ENCODE measurements around the gene IRS1.

- no peak for TF ChIP-seq FOXM1 (IDR thresholded peaks at IDR 0.05; ENCODE audit: borderline replicate concordance, low read depth)
- no peak for TF ChIP-seq NFIC (IDR thresholded peaks at IDR 0.05)
- TF ChIP-seq YY1 (IDR thresholded peaks at IDR 0.05; ENCODE audit: low read depth) = no peak
- TF ChIP-seq RAD21 (IDR thresholded peaks at IDR 0.05; ENCODE audit: low read depth) = no peak
- TF ChIP-seq TCF12 (IDR thresholded peaks at IDR 0.05; ENCODE audit: low read depth) = no peak
- no peak for TF ChIP-seq MAX (IDR thresholded peaks at IDR 0.05)
- TF ChIP-seq EP300 (IDR thresholded peaks at IDR 0.05; ENCODE audit: borderline replicate concordance) = no peak
- TF ChIP-seq USF1 (IDR thresholded peaks at IDR 0.05) = no peak
- no peak for TF ChIP-seq ZBTB7A (IDR thresholded peaks at IDR 0.05; ENCODE audit: low read depth)
- TF ChIP-seq TEAD4 (IDR thresholded peaks at IDR 0.05) = no peak
- no peak for TF ChIP-seq TAF1 (IDR thresholded peaks at IDR 0.05; ENCODE audit: low read depth)
- no peak for TF ChIP-seq CEBPB (IDR thresholded peaks at IDR 0.05)
- no peak for TF ChIP-seq EGR1 (IDR thresholded peaks at IDR 0.05)
- no peak for TF ChIP-seq REST (IDR thresholded peaks at IDR 0.05; ENCODE audit: low read depth)
Measured at GRCh38 chr2:226684563-226684959, 115.1 kb downstream of the IRS1 start.

Measured in Ishikawa (cell line).